Activated CD4-positive, alpha-beta T cell treated with anti-CD3 and anti-CD28 coated beads, Interleukin-2, amount 50 U/mL, for 16 hours (primary cell): ENCODE measurements around the gene METTL21A.
"Not testable (repeated sequence)": the region's sequence is repeated elsewhere in the genome, so short reads cannot be mapped to it uniquely, and the experiment has no call there.

Source experiments
- DNase-seq: peaks from one replicate; pipeline ENCODE4 v3.0.0-alpha.2; 2020

Gene METTL21A

DNA sequence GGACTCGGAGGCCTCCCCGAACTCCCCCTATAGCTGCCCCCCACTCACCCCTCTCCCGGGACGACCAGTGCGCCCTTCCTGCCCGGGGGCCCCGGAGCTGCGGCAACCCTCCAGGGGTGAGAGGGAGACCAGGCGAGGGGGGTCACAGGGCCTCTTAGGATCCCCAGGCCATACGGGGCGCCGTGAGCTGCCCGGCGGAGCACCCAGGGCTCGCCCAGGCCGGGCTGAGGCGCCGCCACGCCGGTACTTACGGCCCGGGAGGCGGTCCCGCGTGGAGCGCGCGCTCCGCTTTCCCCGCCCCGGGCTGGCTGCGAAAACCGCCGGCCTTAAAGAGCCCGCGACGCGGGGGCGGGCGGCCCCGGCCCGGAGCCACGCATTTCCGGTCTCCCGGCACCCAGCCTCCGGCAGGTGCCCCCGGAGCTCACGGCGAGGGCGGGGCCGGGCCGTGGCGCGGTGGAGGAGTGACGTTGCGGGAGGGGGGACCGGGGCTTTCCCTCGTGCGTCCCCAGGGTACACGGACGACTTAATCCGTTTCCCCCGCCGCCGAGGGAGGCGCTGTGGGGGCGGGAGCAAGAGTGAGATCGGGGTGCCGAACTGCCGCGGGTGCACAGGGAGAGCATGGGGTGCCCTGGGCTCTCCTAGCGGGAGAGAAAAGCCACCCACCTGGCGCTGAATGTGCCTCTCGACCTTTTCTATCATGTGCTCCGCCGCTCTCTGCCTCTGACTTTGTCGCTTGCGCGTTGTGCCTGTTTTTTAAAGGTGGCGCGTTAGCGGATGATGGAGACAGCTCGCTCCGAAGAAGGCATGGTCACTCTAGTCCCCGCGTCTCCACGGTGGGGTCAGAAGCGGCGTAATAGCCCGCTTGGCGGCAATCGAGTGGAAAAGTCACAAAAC lies at the start of gene METTL21A:
Gene METTL21A, minus strand, starts transcription at position 381 of the 894 bp plus-strand sequence. CDS start 1,019 bp downstream, outside the sequence.
- peak; percentile 96 for DNase-seq

DNA sequence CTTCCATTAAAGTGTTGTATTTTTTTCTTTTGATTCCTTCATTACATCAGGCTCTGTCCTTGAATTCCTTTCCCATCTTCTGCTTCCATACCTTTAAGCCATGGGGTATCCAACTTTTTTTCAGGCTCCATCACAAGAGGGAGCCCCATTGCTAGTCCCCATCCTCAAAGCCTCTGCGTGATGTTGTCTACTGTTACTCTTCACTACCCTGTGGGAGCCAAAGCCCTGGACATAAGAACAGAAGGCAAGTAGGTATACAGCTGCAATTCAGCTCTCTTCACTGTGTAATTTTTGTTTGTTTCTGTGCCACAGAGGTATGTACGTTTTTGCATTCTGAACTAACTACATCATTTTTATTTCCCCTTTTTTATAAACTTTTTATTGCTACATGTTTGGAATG lies 49.6 kb upstream of the METTL21A start:
- DNase-seq, result no peak

DNA sequence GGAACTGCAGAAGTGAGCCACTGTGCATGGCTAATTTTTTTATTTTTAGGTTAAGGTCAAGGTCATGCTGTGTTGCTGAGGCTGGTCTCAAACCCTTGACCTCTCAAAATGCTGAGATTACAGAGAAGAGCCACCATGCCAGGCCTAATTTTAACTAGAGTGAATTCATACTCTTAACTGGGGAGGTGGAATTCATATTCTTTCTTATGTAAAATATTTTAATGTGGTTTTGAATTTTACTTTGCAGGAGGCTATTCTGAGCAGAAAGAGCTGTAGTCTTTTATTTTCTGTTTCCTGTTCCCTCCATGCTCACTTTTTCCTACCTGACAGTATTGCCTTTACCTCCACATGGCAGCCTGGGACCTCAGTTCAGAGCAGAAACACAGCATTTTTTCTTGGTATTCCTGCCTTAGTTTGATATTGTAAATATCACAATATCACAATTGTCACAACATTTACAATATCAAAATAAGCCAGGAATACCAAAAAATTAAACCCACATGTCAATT lies 49.1 kb upstream of the METTL21A start:
- no peak for DNase-seq

DNA sequence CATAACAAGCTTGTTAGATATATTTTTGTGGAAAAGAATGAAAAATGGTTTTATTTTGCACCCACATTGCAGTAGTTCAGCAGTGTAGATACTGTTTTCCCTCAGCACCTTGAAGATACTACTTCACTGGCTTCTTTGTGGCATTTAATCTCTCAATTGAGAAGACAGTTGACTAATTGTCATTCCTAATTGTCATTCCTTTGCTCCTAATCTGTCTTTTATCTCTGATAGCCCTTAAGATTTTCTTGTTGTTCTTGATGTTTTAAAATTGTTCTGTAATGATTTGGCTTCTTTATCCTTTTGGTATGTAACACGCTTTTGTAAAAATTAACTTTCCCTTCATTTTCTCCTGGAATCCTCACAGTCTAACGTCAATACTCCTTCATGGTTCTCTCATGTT lies 48.2 kb upstream of the METTL21A start:
- no peak for DNase-seq

DNA sequence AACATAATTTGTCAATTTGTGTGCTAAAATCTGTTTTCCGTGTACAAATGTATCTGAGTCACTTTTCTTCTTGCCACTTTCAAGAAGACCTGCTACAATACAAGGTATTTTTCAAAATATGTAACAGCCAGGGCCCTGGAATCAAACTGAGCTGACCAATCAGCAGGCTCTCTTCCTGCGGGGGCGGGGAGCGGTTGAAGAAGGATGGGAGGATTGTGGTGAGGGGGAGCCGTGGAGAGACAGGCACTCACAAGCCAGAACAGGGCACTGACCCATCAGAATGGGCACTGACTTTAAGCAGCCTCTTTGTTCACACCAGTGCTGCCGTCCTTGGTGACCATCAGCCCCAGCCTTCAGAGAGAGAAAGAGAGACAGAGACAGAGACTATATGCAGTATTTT lies 45.7 kb upstream of the METTL21A start:
- DNase-seq, result no peak

DNA sequence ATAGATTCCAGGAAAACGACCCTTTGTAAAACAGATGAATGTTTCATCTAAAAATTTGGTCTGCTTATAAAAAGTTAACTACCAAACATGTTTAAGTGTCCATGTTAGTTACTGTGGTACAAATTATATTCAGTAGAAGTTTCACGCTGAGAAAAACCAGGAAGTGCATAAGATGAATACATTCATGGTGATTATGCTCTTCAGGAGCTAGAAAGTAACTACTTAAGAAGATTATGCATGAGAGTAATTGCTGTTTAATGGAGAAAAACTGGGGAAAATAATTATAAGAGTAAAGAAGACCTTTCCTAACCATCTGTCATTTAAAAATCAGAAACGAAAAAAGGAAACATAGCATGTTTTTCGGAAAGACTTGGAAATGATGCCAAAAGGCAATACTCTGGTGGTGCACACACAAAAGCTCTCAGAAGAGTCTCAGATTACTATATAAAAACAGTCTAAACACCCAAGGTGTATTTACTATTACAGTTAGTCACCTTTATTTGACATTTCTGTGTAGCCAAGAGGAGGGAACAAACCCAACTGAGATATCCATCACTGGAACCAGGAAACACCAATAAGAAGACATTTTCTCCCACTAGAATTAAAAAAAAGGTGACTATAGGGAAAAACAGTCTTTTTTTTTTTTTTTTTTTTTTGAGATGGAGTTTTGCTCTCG lies 38.8 kb upstream of the METTL21A start:
- no peak for DNase-seq

DNA sequence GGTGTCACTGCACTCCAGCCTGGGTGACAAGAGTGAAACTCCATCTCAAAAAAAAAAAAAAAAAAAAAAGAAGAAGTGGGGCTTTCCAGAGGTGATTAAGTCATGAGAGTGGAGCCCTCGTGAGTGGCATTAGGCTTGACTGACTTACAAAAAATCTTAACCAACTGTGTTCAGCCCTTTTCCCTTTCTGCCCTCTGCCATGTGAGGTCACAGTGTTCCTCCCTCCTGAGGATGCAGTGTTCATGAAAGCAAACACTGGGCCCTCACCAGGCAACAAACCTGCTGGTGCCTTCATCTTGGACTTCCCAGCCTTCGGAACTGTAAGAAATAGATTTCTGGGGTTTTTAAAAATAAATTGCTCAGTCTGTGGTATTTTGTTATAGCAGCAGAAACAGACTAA lies 37.0 kb upstream of the METTL21A start:
- DNase-seq, result peak; percentile 3

DNA sequence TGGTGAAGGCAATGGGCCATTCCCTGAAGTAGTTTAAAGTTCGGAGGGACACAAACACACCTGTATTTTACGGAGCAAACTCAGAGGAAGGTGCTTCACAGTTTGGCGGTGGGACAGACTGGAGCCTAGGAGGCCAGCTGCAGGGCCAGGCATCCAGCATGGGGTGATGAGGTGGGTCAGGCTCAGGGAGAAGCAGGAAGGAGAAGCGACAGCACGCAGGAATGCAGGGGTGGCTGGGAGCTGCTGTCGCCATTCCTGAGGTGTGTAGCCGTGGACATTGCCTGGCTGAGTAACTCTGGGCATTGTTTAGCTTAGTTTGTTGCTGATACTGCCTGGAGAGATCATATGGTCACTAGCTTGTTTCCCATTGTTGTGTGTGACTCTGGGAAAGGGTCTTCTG lies 35.8 kb upstream of the METTL21A start:
- DNase-seq, result no peak

DNA sequence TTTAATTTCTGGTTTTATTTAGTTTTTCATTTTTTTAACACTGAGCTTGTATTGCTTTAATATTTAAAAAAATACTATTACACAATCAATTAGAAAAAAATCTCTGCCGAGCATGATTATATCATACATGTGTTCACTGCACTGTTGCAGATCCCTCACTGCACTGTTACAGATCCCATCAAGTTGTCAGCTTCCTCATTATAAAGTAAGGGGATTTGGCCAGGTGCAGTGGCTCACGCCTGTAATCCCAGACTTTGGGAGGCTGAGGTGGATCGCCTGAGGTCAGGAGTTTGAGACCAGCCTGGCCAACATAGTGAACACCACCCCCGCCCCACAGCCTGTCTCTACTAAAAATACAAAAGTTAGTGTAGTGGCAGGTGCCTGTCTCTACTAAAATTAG lies 33.0 kb upstream of the METTL21A start:
- no peak for DNase-seq

DNA sequence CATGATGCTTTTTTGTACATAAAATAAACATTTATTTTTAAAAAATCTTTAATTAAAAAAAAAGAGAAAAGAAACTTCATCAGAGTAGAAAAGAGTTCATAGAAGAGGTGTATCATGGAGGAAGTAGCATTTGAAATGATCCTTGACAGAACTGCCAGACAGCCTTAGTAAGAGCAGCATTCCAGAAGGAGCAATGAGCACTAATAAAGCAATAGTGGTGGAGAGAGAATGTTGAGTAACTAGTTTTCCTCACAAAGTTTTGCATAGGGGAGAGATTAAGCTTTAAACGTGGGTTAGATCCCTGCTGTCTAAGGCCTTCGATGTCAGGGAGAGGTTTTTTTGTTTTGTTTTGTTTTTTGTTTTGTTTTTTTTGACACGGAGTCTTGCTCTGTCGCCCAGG lies 29.8 kb upstream of the METTL21A start:
- DNase-seq, result no peak

DNA sequence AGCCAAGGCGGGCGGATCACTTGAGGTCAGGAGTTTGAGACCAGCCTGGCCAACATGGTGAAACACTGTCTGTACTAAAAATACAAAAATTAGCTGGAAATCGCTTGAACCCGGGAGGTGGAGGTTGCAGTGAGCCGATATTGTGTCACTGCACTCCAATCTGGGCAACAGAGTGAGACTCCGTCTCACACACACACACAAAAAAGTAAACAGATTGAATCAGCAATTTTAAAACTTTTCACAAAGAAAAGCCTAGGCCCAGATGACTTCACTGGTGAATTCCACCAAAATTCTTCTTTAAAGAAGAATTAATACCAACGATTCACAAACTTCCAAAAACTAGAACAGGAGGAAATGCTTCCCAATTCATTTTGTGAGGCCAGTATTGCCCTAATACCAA lies 21.4 kb upstream of the METTL21A start:
- not testable (repeated sequence) for DNase-seq

DNA sequence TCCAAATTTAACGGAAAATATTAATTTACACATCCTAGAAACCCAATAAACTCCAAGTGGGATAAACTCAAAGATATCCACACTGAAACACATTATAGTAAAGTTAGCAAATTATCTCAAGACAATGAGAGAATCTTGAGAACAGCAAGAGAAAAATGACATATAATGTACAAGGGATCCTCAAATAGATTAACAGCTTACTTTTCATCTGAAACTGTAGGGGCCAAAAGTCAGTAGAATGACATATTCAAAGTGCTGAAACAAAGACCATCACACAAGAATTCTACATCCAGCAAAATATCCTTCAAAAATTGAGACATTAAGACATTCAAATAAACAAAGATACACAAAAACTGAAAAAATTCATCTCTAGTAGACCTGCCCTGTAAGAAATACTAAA lies 18.7 kb upstream of the METTL21A start:
- no peak for DNase-seq

DNA sequence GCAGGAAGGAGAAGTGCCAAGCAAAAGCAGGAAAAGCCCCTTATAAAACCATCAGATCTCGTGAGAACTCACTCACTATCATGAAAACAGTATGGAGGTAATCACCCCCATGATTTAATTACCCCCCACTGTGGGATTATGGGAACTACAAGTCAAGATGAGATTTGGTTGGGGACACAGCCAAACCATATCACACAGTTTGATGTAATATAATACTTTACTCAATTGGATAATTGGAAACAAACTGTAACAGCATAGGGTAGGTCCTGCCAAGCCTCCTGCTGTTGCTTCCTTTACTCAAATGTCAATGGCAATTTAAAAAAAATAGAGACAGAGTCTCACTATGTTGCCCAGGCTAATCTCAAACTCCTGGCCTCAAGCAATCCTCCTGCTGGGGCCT lies 15.5 kb upstream of the METTL21A start:
- no peak for DNase-seq

DNA sequence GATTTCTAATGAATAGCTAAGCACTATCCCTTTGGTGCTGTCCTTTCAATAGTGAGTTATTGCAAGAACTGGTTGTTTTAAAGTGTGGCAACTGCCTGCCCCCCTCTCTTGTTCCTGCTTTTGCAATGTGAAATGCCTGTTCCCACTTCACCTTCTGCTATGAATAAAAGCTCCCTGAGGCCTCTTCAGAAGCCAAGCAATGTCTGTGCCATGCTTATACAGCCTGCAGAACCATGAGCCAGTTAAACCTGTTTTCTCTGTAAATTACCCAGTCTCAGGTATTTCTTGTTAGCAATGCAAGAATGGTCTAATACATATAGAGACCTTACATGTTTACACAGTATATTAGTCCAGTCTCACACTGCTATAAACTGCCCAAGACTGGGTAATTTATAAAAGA lies 15.0 kb upstream of the METTL21A start:
- no peak for DNase-seq

DNA sequence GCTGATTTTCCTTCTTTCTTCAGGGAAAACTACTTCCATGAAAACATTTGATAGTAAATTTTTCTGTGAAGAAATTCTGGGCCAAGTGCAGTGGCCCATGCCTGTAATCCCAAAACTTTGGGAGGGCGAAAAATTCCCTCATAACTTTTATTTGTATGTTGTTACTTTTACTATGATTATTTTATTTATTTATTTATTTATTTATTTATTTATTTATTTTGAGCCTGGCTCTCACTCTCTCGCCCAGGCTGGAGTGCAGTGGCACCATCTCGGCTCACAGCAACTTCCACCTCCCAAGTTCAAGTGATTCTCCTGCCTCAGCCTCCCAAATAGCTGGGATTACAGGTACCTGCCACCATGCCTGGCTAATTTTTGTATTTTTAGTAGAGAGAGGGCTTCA lies 14.1 kb upstream of the METTL21A start:
- not testable (repeated sequence) for DNase-seq

DNA sequence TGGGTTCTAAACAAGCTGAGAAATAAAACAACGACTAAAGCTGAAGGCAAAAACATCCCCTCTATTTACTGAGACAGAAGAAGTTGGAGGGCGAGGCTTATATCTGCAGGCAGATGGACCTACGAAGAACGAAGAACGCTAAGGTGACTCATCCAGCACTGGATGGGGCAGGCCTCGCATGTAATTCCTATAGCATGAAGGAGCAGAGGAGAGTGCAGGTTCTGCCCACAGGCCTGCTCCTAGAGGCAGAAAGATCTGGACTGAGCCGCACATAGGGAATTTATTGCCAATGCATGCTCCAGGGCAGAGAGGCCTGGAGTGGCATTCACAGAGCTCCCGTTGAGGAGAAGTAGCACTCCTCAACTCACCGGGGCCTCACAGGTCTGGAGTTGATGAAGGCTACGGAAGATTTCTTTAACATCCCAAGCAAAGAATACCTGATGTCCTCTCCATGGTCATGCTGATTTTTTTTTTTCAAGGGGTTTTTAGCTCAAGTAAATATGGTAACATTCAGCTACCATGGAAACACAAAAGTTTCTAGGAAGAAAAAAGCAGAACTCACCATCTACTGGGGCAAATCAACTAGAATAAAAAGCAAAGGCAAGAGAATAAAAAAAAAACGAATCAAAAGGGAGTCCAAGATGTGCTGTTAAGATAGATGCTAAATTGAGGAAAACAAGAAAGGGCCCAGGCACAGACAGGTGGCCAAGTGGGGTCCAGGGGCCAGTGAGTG lies 10.4 kb upstream of the METTL21A start:
- no peak for DNase-seq

DNA sequence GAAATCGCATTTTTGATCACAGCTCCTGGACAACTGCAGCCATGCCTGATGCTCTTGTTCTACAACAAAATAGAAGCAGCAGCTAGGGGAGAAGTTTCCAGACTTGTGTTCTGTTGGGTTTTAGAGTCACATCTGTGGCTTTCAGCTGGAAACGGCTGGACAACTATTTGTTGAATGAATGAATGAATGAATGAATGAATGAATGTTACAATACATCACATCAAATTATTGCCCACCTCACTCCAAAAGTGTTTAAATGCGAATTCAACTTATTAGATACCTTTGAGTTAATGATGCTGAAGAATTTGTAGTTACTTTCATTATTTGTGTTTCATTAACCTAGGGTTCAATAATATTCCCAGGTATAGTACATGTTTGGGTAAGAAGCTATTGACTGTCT lies 8.5 kb upstream of the METTL21A start:
- no peak for DNase-seq

DNA sequence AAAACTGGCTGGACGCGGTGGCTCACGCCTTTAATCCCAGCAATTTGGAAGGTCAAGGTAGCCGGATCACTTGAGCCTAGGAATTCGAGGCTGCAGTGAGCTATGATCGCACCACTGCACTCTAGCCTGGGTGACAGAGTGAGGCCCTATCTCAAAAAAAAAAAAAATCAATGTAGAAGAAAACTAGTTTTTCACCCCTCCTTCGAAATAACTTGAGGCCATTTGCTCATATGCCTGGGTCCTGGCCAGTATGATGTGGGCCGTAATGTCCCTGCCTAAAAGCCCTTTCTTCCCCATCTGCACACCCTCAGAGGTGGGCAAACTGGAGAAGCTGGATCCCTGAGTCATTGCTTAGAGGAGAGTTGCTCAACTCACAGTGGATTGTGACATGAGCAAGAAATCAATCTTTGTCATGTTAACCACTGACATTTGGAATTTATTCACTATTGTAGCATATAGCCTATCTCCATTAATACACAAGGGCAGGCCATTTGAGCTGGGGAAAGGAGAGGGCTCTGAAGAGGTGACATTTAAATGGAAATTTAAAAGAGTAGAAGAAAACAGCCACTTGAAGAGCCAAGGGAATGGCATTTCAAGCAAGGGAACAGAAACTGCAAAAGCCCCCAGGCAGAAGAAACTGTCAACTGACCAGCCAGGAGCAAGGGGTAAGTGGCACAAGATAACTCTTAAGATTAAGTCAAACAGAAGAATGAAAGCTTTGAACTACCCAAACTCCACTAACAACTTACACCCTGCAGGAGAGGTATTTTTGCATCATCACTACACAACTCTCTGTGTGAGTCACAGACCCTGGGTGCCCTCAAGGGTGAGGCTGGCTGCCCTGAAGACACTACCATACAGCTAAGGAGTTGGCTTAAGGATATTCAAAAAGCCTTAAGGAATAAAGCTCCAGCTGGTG lies 7.6 kb upstream of the METTL21A start:
- peak; percentile 32 for DNase-seq

DNA sequence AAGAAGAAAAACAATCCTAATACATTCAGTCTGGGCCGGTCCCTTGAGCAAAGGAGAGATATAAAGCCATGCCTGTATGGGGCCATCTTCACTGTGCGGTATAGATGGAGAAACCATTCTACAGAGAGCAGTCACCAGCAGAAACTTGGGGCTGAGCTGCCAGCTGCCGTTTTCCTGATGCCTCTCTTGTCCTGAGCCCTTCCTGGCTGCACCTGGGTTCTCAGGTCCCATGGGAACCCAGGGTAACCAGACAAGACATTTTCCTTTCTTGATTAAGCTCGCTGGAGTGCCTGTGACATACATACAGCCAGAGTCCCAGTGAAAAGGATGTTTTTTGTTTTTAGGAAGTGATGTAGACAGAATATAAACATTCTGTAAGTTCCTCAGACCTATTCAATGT lies 5.3 kb upstream of the METTL21A start:
- DNase-seq, result no peak

DNA sequence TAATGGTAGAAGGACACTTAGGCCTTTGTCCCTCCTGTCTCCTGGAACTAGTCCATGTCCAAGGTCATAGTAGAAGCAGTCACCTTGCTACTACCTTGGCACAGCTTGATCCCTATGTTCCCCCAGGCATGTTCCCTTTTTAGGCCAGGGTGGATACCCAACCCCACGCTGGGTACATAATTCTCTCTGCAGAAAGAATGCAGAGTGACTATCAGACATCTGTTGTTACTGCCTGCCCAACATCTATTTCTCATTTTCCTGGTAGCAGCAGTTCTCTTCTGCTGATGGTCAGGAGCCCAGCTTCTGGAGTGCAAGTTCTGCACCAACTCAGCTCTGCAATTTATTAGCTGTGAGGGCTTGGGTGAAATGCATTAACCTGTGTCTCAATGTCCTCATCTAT lies 4.4 kb upstream of the METTL21A start:
- no peak for DNase-seq

DNA sequence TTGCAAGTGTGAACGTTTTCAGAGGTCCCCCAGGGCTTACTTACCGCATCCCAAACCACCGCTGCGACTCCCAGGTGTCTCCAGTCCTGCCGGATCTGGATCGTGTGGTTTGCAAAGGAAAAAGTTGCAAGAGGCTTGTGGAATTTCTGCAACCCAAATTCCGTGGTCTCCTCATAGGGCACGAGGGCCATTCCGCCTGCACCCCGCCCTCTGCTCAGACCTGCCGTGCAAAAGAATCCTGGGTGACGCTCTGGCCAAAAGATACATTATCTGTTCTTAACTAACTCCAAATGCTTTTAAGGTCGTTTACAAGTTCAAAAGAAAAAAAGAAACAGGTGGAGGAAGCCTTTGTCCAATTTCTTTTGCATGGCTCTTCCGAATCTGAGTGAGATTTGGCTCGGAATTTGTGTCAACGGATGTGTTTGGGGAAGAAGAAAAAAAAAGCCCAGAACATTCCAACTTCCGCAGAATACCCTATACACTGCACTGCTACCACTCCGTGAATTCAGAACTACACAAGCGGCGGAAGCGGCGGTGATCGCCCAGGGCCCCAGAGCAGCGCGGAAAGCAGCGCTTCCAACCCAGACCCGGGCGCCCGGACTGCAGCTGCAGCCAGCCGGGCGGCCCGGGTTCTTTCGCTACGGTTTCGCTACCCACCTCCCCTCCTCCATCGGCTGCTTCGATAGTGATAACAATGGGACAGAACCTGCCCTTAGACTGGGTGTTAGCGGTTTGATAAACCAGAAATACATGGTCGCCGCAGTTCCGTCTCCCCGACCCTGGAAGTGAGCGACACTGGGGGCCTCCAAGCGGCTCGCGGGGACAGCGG lies 795 bp downstream of the METTL21A start:
- DNase-seq, result peak; percentile 83
